Measurements from ENCODE around the gene MAPT.
"Not testable (repeated sequence)": the region's sequence is repeated elsewhere in the genome, so short reads cannot be mapped to it uniquely, and the experiment has no call there.

MAPT gene

GRCh38 chr17:45996282-45996937, 102.1 kb downstream of the MAPT start:
- no peak for DNase-seq

DNA sequence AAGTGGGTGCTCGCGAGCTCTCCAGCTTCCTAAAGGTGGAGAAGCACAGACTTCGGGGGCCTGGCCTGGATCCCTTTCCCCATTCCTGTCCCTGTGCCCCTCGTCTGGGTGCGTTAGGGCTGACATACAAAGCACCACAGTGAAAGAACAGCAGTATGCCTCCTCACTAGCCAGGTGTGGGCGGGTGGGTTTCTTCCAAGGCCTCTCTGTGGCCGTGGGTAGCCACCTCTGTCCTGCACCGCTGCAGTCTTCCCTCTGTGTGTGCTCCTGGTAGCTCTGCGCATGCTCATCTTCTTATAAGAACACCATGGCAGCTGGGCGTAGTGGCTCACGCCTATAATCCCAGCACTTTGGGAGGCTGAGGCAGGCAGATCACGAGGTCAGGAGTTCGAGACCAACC, 102.8 kb downstream of the MAPT start:
- DNase-seq, result no peak

DNA sequence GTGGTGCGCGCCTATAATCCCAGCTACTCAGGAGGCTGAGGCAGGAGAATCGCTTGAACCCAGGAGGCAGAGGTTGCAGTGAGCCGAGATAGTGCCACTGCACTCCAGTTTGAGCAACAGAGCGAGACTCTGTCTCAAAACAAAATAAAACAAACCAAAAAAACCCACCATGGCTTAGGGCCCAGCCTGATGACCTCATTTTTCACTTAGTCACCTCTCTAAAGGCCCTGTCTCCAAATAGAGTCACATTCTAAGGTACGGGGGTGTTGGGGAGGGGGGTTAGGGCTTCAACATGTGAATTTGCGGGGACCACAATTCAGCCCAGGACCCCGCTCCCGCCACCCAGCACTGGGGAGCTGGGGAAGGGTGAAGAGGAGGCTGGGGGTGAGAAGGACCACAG, 103.3 kb downstream of the MAPT start:
- DNase-seq, result no peak

DNA sequence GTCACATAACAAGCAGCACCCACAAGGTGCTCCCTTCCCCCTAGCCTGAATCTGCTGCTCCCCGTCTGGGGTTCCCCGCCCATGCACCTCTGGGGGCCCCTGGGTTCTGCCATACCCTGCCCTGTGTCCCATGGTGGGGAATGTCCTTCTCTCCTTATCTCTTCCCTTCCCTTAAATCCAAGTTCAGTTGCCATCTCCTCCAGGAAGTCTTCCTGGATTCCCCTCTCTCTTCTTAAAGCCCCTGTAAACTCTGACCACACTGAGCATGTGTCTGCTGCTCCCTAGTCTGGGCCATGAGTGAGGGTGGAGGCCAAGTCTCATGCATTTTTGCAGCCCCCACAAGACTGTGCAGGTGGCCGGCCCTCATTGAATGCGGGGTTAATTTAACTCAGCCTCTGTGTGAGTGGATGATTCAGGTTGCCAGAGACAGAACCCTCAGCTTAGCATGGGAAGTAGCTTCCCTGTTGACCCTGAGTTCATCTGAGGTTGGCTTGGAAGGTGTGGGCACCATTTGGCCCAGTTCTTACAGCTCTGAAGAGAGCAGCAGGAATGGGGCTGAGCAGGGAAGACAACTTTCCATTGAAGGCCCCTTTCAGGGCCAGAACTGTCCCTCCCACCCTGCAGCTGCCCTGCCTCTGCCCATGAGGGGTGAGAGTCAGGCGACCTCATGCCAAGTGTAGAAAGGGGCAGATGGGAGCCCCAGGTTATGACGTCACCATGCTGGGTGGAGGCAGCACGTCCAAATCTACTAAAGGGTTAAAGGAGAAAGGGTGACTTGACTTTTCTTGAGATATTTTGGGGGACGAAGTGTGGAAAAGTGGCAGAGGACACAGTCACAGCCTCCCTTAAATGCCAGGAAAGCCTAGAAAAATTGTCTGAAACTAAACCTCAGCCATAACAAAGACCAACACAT, 104.9 kb downstream of the MAPT start, which contains the start of gene STH:
STH (plus strand) TSS at position 264 of the 913 bp plus-strand sequence; CDS start at position 294, 30 bp downstream.
- DNase-seq, result no peak

DNA sequence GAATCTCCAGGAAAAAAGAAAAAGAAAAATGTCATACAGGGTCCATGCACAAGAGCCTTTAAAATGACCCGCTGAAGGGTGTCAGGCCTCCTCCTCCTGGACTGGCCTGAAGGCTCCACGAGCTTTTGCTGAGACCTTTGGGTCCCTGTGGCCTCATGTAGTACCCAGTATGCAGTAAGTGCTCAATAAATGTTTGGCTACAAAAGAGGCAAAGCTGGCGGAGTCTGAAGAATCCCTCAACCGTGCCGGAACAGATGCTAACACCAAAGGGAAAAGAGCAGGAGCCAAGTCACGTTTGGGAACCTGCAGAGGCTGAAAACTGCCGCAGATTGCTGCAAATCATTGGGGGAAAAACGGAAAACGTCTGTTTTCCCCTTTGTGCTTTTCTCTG, 105.5 kb downstream of the MAPT start:
- no peak for DNase-seq

DNA sequence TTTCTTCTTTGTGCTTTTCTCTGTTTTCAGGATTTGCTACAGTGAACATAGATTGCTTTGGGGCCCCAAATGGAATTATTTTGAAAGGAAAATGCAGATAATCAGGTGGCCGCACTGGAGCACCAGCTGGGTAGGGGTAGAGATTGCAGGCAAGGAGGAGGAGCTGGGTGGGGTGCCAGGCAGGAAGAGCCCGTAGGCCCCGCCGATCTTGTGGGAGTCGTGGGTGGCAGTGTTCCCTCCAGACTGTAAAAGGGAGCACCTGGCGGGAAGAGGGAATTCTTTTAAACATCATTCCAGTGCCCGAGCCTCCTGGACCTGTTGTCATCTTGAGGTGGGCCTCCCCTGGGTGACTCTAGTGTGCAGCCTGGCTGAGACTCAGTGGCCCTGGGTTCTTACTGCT, 105.9 kb downstream of the MAPT start:
- DNase-seq, result no peak

DNA sequence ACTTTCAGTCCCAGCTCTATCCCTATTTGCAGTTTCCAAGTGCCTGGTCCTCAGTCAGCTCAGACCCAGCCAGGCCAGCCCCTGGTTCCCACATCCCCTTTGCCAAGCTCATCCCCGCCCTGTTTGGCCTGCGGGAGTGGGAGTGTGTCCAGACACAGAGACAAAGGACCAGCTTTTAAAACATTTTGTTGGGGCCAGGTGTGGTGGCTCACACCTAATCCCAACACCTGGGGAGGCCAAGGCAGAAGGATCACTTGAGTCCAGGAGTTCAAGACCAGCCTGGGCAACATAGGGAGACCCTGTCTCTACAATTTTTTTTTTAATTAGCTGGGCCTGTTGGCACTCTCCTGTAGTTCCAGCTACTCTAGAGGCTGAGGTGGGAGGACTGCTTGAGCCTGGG, 106.4 kb downstream of the MAPT start:
- no peak for DNase-seq

- DNase-seq, result no peak
Observed at GRCh38 chr17:46001390-46002310, 107.3 kb downstream of the MAPT start.

DNA sequence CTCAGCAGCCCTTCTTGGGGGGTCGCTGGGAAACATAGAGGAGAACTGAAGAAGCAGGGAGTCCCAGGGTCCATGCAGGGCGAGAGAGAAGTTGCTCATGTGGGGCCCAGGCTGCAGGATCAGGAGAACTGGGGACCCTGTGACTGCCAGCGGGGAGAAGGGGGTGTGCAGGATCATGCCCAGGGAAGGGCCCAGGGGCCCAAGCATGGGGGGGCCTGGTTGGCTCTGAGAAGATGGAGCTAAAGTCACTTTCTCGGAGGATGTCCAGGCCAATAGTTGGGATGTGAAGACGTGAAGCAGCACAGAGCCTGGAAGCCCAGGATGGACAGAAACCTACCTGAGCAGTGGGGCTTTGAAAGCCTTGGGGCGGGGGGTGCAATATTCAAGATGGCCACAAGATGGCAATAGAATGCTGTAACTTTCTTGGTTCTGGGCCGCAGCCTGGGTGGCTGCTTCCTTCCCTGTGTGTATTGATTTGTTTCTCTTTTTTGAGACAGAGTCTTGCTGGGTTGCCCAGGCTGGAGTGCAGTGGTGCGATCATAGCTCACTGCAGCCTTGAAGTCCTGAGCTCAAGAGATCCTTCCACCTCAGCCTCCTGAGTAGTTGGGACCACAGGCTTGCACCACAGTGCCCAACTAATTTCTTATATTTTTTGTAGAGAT, 108.1 kb downstream of the MAPT start:
- DNase-seq, result peak; percentile 74 to 82

GRCh38 chr17:46002973-46003316, 108.6 kb downstream of the MAPT start:
- DNase-seq, result no peak

DNA sequence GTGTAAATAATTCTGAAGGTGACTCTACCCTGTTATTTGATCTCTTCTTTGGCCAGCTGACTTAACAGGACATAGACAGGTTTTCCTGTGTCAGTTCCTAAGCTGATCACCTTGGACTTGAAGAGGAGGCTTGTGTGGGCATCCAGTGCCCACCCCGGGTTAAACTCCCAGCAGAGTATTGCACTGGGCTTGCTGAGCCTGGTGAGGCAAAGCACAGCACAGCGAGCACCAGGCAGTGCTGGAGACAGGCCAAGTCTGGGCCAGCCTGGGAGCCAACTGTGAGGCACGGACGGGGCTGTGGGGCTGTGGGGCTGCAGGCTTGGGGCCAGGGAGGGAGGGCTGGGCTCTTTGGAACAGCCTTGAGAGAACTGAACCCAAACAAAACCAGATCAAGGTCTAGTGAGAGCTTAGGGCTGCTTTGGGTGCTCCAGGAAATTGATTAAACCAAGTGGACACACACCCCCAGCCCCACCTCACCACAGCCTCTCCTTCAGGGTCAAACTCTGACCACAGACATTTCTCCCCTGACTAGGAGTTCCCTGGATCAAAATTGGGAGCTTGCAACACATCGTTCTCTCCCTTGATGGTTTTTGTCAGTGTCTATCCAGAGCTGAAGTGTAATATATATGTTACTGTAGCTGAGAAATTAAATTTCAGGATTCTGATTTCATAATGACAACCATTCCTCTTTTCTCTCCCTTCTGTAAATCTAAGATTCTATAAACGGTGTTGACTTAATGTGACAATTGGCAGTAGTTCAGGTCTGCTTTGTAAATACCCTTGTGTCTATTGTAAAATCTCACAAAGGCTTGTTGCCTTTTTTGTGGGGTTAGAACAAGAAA, 109.8 kb downstream of the MAPT start:
- DNase-seq, result no peak

- DNase-seq, result not testable (repeated sequence)
Observed at GRCh38 chr17:46006082-46006481, 111.7 kb downstream of the MAPT start.

GRCh38 chr17:46007461-46007965, 113.2 kb downstream of the MAPT start:
- DNase-seq, result no peak

- no peak for DNase-seq
Observed at GRCh38 chr17:46008591-46008990, 114.2 kb downstream of the MAPT start.

DNA sequence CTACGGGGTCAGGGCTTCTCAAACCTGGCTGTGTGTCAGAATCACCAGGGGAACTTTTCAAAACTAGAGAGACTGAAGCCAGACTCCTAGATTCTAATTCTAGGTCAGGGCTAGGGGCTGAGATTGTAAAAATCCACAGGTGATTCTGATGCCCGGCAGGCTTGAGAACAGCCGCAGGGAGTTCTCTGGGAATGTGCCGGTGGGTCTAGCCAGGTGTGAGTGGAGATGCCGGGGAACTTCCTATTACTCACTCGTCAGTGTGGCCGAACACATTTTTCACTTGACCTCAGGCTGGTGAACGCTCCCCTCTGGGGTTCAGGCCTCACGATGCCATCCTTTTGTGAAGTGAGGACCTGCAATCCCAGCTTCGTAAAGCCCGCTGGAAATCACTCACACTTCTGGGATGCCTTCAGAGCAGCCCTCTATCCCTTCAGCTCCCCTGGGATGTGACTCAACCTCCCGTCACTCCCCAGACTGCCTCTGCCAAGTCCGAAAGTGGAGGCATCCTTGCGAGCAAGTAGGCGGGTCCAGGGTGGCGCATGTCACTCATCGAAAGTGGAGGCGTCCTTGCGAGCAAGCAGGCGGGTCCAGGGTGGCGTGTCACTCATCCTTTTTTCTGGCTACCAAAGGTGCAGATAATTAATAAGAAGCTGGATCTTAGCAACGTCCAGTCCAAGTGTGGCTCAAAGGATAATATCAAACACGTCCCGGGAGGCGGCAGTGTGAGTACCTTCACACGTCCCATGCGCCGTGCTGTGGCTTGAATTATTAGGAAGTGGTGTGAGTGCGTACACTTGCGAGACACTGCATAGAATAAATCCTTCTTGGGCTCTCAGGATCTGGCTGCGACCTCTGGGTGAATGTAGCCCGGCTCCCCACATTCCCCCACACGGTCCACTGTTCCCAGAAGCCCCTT, 115.6 kb downstream of the MAPT start:
- DNase-seq, result no peak

DNA sequence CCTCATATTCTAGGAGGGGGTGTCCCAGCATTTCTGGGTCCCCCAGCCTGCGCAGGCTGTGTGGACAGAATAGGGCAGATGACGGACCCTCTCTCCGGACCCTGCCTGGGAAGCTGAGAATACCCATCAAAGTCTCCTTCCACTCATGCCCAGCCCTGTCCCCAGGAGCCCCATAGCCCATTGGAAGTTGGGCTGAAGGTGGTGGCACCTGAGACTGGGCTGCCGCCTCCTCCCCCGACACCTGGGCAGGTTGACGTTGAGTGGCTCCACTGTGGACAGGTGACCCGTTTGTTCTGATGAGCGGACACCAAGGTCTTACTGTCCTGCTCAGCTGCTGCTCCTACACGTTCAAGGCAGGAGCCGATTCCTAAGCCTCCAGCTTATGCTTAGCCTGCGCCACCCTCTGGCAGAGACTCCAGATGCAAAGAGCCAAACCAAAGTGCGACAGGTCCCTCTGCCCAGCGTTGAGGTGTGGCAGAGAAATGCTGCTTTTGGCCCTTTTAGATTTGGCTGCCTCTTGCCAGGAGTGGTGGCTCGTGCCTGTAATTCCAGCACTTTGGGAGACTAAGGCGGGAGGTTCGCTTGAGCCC, 116.3 kb downstream of the MAPT start:
- DNase-seq, result no peak

DNA sequence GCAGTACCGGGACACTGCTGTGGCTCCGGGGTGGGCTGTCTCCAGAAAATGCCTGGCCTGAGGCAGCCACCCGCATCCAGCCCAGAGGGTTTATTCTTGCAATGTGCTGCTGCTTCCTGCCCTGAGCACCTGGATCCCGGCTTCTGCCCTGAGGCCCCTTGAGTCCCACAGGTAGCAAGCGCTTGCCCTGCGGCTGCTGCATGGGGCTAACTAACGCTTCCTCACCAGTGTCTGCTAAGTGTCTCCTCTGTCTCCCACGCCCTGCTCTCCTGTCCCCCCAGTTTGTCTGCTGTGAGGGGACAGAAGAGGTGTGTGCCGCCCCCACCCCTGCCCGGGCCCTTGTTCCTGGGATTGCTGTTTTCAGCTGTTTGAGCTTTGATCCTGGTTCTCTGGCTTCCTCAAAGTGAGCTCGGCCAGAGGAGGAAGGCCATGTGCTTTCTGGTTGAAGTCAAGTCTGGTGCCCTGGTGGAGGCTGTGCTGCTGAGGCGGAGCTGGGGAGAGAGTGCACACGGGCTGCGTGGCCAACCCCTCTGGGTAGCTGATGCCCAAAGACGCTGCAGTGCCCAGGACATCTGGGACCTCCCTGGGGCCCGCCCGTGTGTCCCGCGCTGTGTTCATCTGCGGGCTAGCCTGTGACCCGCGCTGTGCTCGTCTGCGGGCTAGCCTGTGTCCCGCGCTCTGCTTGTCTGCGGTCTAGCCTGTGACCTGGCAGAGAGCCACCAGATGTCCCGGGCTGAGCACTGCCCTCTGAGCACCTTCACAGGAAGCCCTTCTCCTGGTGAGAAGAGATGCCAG, 117.6 kb downstream of the MAPT start:
- DNase-seq, result no peak

- no peak for DNase-seq
Observed at GRCh38 chr17:46012506-46013079, 118.2 kb downstream of the MAPT start.

DNA sequence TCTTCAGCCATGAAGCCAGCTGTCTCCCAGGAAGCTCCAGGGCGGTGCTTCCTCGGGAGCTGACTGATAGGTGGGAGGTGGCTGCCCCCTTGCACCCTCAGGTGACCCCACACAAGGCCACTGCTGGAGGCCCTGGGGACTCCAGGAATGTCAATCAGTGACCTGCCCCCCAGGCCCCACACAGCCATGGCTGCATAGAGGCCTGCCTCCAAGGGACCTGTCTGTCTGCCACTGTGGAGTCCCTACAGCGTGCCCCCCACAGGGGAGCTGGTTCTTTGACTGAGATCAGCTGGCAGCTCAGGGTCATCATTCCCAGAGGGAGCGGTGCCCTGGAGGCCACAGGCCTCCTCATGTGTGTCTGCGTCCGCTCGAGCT, 118.8 kb downstream of the MAPT start:
- no peak for DNase-seq
